Activated CD4-positive, alpha-beta T cell treated with anti-CD3 and anti-CD28 coated beads, Interleukin-10, Interleukin-2, amounts not matched to agents 100 ng/mL and 50 ng/mL, durations not matched to agents 16 hours and 8 hours (primary cell): ENCODE results near the gene CYTH3.
"Not testable (repeated sequence)": the region's sequence is repeated elsewhere in the genome, so short reads cannot be mapped to it uniquely, and the experiment has no call there.

Experiments used
- DNase-seq: peaks from one replicate; pipeline ENCODE4 v3.0.0-alpha.2; 2020

Gene CYTH3

DNA sequence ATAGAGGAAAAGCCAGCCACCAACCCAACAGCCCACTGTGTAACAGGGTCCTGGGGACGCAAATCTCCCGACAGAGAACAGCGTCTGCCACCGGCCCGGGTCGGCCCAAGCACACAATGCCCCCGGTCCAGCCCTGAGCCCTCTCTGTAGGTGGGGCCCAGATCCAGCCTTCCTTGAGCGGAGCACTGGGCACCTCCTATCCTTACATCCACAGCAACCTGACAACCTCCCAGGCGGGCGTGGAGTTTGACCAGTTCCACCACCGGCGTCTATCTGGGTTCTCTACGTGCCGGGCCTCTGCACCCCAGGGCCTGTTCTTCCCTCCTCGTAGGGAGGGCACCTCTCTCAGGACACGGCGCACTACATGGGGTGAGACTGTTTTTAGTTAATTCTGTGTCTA lies 109.0 kb downstream of the CYTH3 start:
- DNase-seq = no peak

DNA sequence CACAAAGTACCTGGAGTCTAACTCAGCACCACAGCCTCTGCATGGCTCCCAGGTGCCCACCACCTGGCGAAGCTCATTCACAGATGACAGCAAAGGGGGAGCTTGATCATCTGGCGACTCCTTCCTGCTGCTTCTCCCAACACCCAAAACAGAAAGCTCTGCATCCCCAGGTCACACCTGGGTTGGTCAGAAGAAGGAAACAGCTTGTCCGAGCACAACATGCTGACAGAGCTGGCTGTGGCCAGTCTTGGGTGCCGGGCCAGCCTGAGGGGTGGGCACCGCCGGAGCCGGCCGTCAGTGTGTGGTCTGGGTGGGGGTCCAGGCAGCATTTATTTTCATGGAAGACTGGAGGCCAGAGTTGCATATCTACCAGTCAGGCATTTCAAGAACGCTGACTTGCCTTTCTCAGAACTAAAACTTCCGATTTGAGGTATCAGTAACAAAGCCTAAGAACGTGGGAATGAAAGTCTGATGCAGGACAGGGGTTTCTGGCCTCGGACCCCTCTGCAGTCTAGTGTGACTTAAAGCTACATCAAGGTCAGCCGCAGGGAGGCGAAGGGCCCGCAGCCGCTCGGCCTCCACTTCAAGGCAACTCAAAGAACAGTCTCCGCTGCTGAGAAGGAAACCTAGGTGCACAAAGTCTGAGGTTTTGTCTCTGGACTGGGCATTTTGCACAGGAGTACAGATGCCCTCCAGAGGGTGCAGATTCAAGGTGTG lies 109.6 kb downstream of the CYTH3 start:
- DNase-seq = no peak

- no peak for DNase-seq
These were observed 110.1 kb downstream of the CYTH3 start for GRCh38 chr7:6162331-6162620.

GRCh38 chr7:6161463-6162330 lies 110.7 kb downstream of the CYTH3 start:
- DNase-seq = no peak

DNA sequence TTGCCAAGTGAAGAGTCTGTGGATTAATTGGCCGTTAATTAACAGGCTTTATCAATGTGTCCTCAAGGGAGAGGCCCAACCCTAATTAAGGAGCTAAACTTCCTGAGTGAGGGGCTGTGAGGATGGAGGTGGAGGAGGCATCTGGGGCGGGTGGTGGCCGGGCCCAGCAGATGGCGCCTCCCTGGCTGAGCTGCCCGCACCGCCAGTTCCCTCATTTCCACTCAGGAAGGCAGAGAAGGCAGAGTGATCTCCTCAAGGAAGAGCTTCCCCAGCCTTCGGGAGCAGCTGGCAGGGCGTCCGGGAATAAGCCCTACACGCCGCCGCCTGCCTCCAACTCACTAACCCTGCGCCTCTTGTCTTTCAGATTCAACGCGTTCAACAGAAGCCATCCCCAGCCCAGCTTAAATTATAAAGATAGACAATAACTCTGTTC lies 112.2 kb downstream of the CYTH3 start:
- DNase-seq = no peak

DNA sequence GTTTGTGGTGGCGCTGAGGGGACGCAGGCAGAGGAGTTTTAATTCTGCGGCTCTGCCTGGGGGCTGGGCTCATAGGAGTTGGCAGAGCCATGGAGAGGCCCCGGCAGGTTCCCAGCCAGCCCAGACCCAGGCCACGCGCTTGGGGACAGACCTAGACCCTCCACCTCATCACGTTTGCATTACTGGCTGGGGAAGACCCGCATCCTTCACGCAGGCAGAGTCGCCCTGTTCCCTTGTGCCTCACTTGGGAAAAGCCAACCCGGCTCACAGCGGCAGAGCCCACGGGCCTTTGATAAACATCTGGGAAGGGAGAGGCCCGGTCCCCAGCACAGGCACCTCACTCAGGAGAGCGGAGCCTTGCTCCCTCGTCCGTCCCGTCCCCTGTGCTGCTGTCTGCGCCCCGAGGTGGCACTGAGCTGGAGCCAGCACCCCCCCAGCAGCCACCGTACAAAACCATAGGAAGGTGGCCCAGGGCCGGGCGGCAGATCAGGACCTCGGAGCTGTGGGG lies 112.8 kb downstream of the CYTH3 start:
- DNase-seq = no peak

DNA sequence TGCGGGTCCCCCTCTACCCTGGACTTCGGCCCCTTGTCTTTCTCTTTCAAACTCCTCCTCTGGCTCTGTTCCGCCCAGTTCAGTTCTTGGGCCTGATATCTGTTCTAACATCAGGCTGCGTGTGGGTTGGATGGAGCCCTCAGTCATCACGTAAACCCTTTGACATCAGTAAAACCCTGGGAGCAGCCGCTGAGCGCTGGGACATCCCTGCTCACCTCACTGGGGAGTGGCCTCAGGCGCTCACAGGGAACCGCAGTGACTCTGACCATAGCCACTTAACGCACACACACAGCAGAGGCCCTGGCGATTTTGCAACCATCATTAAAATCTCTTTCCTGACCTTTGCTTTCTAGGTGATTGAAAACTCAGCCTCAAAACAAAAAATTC lies 113.3 kb downstream of the CYTH3 start:
- DNase-seq = no peak

GRCh38 chr7:6158424-6159096 lies 113.9 kb downstream of the CYTH3 start:
- DNase-seq = no peak

GRCh38 chr7:6157685-6158423 lies 114.6 kb downstream of the CYTH3 start:
- DNase-seq = no peak

GRCh38 chr7:6156734-6157133 lies 115.7 kb downstream of the CYTH3 start:
- no peak for DNase-seq

GRCh38 chr7:6155596-6155995 lies 116.8 kb downstream of the CYTH3 start:
- no peak for DNase-seq

GRCh38 chr7:6154542-6155404 lies 117.7 kb downstream of the CYTH3 start:
- DNase-seq = no peak

GRCh38 chr7:6153646-6154541 lies 118.5 kb downstream of the CYTH3 start:
- DNase-seq = no peak

DNA sequence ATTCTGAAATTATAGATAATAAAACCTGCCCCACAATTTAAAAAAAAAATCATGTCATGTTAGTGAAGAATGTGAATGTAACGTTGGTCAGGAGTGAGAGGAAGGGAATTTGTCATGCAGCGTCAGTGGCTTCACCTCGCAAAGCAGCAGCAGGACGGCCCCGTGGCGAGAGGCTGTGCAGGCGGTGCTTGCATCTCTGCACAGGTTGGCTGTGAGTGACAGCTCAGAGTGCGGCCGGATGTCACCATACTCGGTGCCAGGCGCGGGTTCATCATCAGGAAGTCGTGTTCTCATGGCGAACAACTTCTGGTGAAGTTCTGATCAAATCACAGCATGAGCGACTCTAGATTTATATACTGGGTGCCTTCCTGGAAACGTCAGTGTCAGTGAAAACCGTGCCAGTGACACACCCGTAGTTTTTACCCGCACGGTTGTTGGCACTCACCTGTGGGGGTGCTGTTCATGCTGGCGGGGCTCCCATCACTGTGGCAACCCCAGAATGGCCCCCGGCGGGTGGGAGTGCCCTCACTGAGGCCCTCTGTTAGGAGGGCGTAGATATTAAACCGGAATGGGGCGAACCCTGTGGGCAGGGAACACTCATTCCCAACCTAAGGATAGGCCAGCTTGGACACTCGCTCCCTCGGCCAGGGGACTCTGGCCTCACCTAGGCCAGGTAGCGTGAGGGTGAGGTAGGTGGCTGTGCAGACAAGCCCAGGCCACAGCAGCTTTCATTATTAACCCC lies 120.3 kb downstream of the CYTH3 start:
- DNase-seq = no peak

- not testable (repeated sequence) for DNase-seq
These were observed 120.9 kb downstream of the CYTH3 start for GRCh38 chr7:6151527-6151926.

DNA sequence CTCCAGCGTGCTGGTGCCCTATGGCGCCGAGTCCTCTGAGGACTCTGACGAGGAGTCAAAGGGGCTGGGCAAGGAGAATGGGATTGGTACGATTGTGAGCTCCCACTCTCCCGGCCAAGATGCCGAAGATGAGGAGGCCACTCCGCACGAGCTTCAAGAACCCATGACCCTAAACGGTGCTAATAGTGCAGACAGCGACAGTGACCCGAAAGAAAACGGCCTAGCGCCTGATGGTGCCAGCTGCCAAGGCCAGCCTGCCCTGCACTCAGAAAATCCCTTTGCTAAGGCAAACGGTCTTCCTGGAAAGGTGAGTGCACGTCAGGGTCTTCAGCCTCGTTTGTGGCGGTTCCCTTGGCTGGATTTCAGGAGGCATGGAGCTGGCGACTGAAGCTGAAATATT lies 122.4 kb downstream of the CYTH3 start:
- no peak for DNase-seq

DNA sequence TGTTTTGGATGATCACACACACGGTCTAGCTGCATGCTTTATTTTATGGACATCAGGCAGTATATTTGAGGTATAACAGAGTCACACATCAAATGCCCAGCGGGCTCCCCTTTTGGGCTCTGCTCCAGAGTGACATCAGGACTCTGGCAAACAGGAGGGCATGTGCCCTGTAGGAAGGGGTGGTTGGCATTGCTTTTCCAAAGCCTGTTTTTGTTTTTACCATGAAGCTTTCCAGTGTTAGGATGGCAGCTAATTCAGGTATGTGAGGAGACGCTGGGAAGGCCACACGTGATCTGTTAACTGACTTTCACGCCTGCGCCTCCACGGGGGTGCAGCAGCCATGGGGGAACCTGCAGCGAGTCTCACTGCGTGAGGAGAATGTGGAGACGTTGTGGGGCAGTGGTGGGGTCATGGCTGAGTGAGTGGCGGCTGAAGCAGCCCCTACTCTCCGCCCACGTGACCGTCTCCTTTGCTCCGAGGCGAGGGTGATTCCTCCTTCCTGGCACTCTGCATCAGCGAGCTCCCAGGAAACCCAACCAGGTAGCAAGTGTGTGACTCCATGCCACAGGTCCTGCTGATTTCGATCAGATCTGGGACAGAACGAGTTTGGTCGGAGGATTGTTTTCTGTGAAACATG lies 123.6 kb downstream of the CYTH3 start:
- DNase-seq = no peak

- DNase-seq = no peak
These were observed 124.8 kb downstream of the CYTH3 start for GRCh38 chr7:6147627-6148026.

DNA sequence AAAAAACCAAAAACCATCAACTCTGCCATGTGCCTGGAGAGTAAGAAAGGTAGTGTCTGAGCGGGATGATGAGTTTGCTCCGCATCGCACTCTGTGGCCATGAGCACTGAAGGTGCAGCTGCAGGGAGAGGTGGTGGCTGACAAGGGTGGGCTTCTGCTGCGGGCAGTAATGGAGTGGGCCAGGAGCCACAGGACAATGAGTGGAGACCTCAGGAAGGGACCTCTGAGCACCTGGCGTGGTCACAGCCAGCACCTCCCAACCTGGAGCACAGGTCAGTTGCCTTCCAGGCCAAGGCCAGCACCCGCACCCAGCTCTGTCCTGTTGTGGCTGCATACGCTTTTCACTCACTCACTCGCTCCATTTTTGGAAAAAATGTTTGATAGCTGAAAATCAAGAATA lies 125.8 kb downstream of the CYTH3 start:
- DNase-seq = no peak

GRCh38 chr7:6143997-6144396 lies 128.4 kb downstream of the CYTH3 start:
- DNase-seq = no peak
